Measurements from ENCODE around the gene ST7L. TPM values are rescaled to one million over a fixed set of nuclear protein-coding genes. Genes with fewer than 3 reads are reported as not detected.
A peak's percentile ranks its signal among the peaks of the same experiment; 100 is the strongest.

ST7L gene
- total RNA-seq, 6 donors from 2014 or later = 14.4 to 33.9 (median 16.1) TPM

GRCh38 chr1:112575154-112575804 is 43.7 kb downstream of the ST7L start:
- H3K27me3 ChIP-seq = no peaks in the 10 kb centered on the region
- H3K9me3 ChIP-seq = no peaks in the 10 kb centered on the region
- no peak for DNase-seq
- peaks cover 0 to 88% (median 22%) of the 10 kb centered on the region in 4 donors for H3K36me3 ChIP-seq
- TF ChIP-seq POLR2A (IDR thresholded peaks at IDR 0.05) (no peak), POLR2AphosphoS5 (IDR thresholded peaks at IDR 0.05) (no peak), EP300 (IDR thresholded peaks at IDR 0.05) (no peak), CTCF (IDR thresholded peaks at IDR 0.05) (no peak)
- H3K27ac ChIP-seq = no peak overlapping the region
- 94 to 95% methylated on average over 8 of the region's 8 CpGs for WGBS, 2 donors
- peak in 1 of 2 donors; percentile 90 for ATAC-seq (ENCODE audit: low FRiP score in 2 of 2)
- H3K4me3 ChIP-seq = no peak overlapping the region
- H3K4me1 ChIP-seq = no peaks in the 10 kb centered on the region

GRCh38 chr1:112565800-112566199 is 53.1 kb downstream of the ST7L start:
- Histone ChIP-seq H3K27me3 (no peaks in the 10 kb centered on the region), H3K4me3 (no peak overlapping the region), H3K36me3 (peaks cover 0 to 6% (median 0%) of the 10 kb centered on the region in 4 donors), H3K27ac (no peak overlapping the region), H3K4me1 (no peaks in the 10 kb centered on the region), H3K9me3 (no peaks in the 10 kb centered on the region)
- WGBS, 2 donors = 70 to 100% methylated on average over 1 of the region's 1 CpG
- no peak for ATAC-seq (ENCODE audit: low FRiP score in 2 of 2)
- no peak for DNase-seq
- TF ChIP-seq POLR2A (IDR thresholded peaks at IDR 0.05) = no peak
- TF ChIP-seq POLR2AphosphoS5 (IDR thresholded peaks at IDR 0.05) = no peak
- no peak for TF ChIP-seq CTCF (IDR thresholded peaks at IDR 0.05)
- no peak for TF ChIP-seq EP300 (IDR thresholded peaks at IDR 0.05)

GRCh38 chr1:112564081-112564480 is 54.9 kb downstream of the ST7L start:
- H3K27ac ChIP-seq = no peak overlapping the region
- no peak for DNase-seq

GRCh38 chr1:112563341-112563740 is 55.6 kb downstream of the ST7L start:
- ATAC-seq (ENCODE audit: low FRiP score in 2 of 2) = no peak

More at GRCh38 chr1:112564081-112564480, 54.9 kb downstream of the ST7L start:
- 90 to 92% methylated on average over 1 of the region's 1 CpG for WGBS, 2 donors
- Histone ChIP-seq H3K4me1 (no peaks in the 10 kb centered on the region), H3K9me3 (no peaks in the 10 kb centered on the region), H3K27me3 (no peaks in the 10 kb centered on the region), H3K4me3 (no peak overlapping the region), H3K36me3 (peaks cover 0 to 4% (median 0%) of the 10 kb centered on the region in 4 donors)
- ATAC-seq (ENCODE audit: low FRiP score in 2 of 2) = no peak
- TF ChIP-seq EP300 (IDR thresholded peaks at IDR 0.05) = no peak
- no peak for TF ChIP-seq POLR2A (IDR thresholded peaks at IDR 0.05)
- no peak for TF ChIP-seq CTCF (IDR thresholded peaks at IDR 0.05)
- no peak for TF ChIP-seq POLR2AphosphoS5 (IDR thresholded peaks at IDR 0.05)

More at GRCh38 chr1:112563341-112563740, 55.6 kb downstream of the ST7L start:
- no peaks in the 10 kb centered on the region for H3K9me3 ChIP-seq
- DNase-seq = no peak
- no peak for TF ChIP-seq CTCF (IDR thresholded peaks at IDR 0.05)
- TF ChIP-seq POLR2A (IDR thresholded peaks at IDR 0.05) = no peak
- no peak for TF ChIP-seq EP300 (IDR thresholded peaks at IDR 0.05)
- no peak for TF ChIP-seq POLR2AphosphoS5 (IDR thresholded peaks at IDR 0.05)
- H3K4me3 ChIP-seq = no peak overlapping the region
- no peaks in the 10 kb centered on the region for H3K4me1 ChIP-seq
- H3K36me3 ChIP-seq = peaks cover 0 to 4% (median 0%) of the 10 kb centered on the region in 4 donors
- H3K27me3 ChIP-seq = no peaks in the 10 kb centered on the region
- H3K27ac ChIP-seq = no peak overlapping the region

Data from upper lobe of left lung (tissue), 6 donors.